Mesothelial cell of epicardium (in vitro differentiated cells): ENCODE data around the gene ATXN7L1. TPM values are rescaled to one million over a fixed set of nuclear protein-coding genes. Genes with fewer than 3 reads are reported as not detected.

Experiments
- DNase-seq, 2 experiments: peaks; one replicate each; pipeline ENCODE4 v3.0.0; 2021; ENCODE audit warnings: low spot score in 2 of 2; ENCODE audit not compliant: unreplicated experiment in 2 of 2
- H3K27ac Mint-ChIP-seq: 2 replicates; pipeline ENCODE4 v1.8.0; 2021; ENCODE audit warnings: mixed read lengths
- H3K27me3 Mint-ChIP-seq: 2 replicates; pipeline ENCODE4 v1.8.0; 2021; ENCODE audit warnings: low read depth, mixed read lengths
- H3K36me3 Mint-ChIP-seq: 2 replicates; pipeline ENCODE4 v1.8.0; 2021; ENCODE audit warnings: mixed read lengths
- H3K4me1 Mint-ChIP-seq: 2 replicates; pipeline ENCODE4 v1.8.0; 2021; ENCODE audit warnings: mixed read lengths
- H3K4me3 Mint-ChIP-seq: 2 replicates; pipeline ENCODE4 v1.8.0; 2021; ENCODE audit warnings: mild to moderate bottlenecking, moderate library complexity, mixed read lengths
- H3K9me3 Mint-ChIP-seq: 2 replicates; pipeline ENCODE4 v1.8.0; 2021; ENCODE audit warnings: mixed read lengths
- total RNA-seq: library from RNA; stranded (reverse); gene quantifications from 3 replicates; pipeline ENCODE4 v1.2.1, GENCODE V29; 2021
- TF ChIP-seq, protein P1 (sequence below): fragments of 200-600 bp; sonication (generic); IDR thresholded peaks from one replicate; pipeline ENCODE4 v1.5.0; 2021; ENCODE audit warnings: antibody characterized with exemption; ENCODE audit not compliant: unreplicated experiment

Gene ATXN7L1
- total RNA-seq, 1 donor from 2014 or later, result 18.0 TPM

DNA sequence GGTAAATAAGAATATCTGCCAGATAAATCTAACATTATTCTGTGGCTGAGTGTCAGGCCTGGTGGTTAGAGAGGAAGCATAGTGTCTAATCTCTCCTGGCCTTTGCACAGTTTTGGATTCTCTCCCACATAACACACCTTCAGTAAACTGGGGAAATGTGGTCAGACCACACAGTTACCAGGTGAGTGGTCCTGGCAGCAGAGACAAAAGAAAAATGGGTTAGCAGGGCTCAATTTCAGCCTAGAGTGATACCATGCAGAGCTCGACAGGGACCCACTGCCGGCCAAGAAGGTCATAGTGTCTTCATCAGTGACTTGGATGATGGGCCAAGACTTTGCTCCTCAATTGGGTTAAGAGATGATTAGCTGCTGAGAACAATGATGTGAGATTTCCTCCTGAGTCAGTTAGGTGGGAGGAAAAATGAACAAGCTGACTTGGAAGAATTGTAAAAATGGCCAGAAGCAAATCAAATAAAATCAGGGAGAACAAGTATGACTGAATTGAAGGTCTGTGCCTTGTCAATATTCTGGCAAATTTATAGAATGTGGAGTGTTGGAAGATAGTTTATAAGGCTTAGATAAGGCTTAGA, 225.9 kb downstream of the ATXN7L1 start:
- TF ChIP-seq, protein P1, sequence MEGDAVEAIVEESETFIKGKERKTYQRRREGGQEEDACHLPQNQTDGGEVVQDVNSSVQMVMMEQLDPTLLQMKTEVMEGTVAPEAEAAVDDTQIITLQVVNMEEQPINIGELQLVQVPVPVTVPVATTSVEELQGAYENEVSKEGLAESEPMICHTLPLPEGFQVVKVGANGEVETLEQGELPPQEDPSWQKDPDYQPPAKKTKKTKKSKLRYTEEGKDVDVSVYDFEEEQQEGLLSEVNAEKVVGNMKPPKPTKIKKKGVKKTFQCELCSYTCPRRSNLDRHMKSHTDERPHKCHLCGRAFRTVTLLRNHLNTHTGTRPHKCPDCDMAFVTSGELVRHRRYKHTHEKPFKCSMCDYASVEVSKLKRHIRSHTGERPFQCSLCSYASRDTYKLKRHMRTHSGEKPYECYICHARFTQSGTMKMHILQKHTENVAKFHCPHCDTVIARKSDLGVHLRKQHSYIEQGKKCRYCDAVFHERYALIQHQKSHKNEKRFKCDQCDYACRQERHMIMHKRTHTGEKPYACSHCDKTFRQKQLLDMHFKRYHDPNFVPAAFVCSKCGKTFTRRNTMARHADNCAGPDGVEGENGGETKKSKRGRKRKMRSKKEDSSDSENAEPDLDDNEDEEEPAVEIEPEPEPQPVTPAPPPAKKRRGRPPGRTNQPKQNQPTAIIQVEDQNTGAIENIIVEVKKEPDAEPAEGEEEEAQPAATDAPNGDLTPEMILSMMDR, result no peak
- no peak for DNase-seq
- H3K9me3 Mint-ChIP-seq, result no peaks in the 10 kb centered on the region
- H3K36me3 Mint-ChIP-seq, result no peaks in the 10 kb centered on the region
- no peaks in the 10 kb centered on the region for H3K27me3 Mint-ChIP-seq
- peaks cover 21% of the 10 kb centered on the region for H3K4me1 Mint-ChIP-seq
- no peak overlapping the region for H3K4me3 Mint-ChIP-seq
- no peak overlapping the region for H3K27ac Mint-ChIP-seq

DNA sequence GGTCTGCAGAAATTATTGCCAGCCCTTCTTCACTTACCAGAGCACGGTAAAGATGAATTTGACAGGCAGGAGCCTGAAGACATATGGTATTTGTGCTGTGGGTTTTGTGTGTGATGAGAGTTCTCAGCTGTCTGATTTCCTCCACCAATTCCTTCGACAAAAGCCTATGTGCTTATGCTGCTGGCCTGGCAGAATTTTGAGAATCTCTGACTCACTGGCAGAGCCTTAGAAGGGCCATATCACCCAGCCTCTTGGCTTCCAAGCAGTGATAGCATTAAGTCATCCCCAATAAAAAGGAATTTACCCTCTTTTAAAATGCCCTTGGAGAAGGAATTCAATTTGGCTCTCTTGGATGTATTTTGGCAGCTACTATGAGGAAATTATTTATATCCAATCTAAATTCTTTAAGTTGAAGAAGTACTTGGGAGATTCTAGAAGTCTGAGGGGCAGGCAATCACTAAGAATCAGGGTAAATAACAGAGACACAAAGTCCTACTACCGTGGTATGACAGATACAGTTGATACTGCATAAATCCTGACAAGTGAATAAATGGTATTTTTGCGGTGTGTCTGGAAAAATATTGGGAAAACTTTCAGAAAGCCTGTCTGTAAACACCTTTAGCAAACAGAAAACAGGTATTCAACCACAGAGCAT, 226.5 kb downstream of the ATXN7L1 start:
- no peak overlapping the region for H3K27ac Mint-ChIP-seq
- TF ChIP-seq, protein P1, result no peak
- no peak overlapping the region for H3K4me3 Mint-ChIP-seq
- no peaks in the 10 kb centered on the region for H3K36me3 Mint-ChIP-seq
- H3K9me3 Mint-ChIP-seq, result no peaks in the 10 kb centered on the region
- peaks cover 15% of the 10 kb centered on the region for H3K4me1 Mint-ChIP-seq
- H3K27me3 Mint-ChIP-seq, result no peaks in the 10 kb centered on the region
- DNase-seq, result no peak

DNA sequence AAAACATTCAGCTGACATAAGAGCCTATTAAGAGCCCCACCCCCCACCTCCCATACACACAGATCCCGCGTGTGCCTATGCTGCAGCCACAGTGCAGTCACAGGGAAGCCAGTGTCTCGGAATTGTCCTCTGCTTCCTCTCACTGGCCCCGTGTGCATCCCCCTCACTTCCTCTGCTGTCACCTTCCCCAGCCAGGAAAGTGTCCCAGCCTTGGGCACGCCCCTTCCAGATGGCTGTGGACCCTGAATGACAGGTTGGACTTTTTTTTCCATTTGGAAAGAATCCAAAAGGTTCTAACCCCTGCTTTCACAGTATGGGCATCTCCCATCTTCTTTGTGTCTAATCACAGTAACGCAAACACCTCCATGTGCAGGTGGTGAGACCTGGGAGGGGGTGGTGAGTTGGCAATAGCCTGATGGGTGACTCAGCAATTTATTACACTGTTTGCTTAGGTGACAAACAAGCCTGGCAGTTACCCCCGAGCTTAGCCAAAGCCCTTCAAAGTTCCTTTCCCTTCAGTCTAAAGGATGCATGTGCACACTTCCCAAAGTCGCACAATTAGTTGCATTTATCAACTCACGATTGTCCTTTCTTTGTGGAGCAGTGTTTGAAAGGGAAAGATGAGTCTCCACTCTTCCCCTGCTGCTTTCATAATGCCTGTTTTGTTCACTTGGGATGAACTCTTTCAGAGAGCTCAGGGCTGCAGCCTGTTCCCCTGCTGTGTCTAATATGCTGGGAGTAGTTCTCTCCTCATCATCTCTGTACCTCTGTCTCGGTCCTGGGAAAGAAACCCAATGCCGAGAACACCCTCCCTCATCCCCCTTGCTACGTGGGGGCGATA, 227.6 kb downstream of the ATXN7L1 start:
- Mint-ChIP-seq H3K36me3 (no peaks in the 10 kb centered on the region), H3K4me1 (peaks cover 17% of the 10 kb centered on the region), H3K27me3 (no peaks in the 10 kb centered on the region), H3K27ac (no peak overlapping the region), H3K4me3 (no peak overlapping the region), H3K9me3 (no peaks in the 10 kb centered on the region)
- TF ChIP-seq, protein P1, result no peak
- DNase-seq, result no peak

GRCh38 chr7:105647591-105647990, 228.8 kb downstream of the ATXN7L1 start:
- no peaks in the 10 kb centered on the region for H3K36me3 Mint-ChIP-seq
- no peak for DNase-seq
- H3K9me3 Mint-ChIP-seq, result no peaks in the 10 kb centered on the region
- H3K27ac Mint-ChIP-seq, result no peak overlapping the region
- H3K4me3 Mint-ChIP-seq, result no peak overlapping the region
- H3K4me1 Mint-ChIP-seq, result peaks cover 20% of the 10 kb centered on the region
- no peaks in the 10 kb centered on the region for H3K27me3 Mint-ChIP-seq
- TF ChIP-seq, protein P1, result no peak

GRCh38 chr7:105644937-105645336, 231.5 kb downstream of the ATXN7L1 start:
- Mint-ChIP-seq H3K4me3 (no peak overlapping the region), H3K36me3 (peaks cover 4% of the 10 kb centered on the region), H3K4me1 (peaks cover 29% of the 10 kb centered on the region), H3K27me3 (no peaks in the 10 kb centered on the region), H3K9me3 (no peaks in the 10 kb centered on the region), H3K27ac (no peak overlapping the region)
- TF ChIP-seq, protein P1, result no peak
- no peak for DNase-seq
